Myocyte (in vitro differentiated cells): ENCODE results near the gene CTDSP2. TPM values are rescaled to one million over a fixed set of nuclear protein-coding genes. Genes with fewer than 3 reads are reported as not detected.
A peak's percentile ranks its signal among the peaks of the same experiment; 100 is the strongest.
"Not testable (repeated sequence)": the region's sequence is repeated elsewhere in the genome, so short reads cannot be mapped to it uniquely, and the experiment has no call there.

Experiments
- DNase-seq: peaks from one replicate; pipeline ENCODE4 v3.0.0-alpha.2; 2012; ENCODE audit warnings: low read depth
- total RNA-seq: library from RNA; depleted of rRNA; stranded (reverse); fragments of >200 nt; gene quantifications from 2 replicates; pipeline ENCODE4 v1.2.3, GENCODE V29; 2014

CTDSP2 gene
- total RNA-seq, 1 donor from 2014 or later = 43.4 TPM

- DNase-seq = no peak
Measured at GRCh38 chr12:57853864-57854556, 7.5 kb upstream of the CTDSP2 start.

- peak; percentile 55 for DNase-seq
Measured at GRCh38 chr12:57852620-57853500, 6.3 kb upstream of the CTDSP2 start.

- no peak for DNase-seq
Measured at GRCh38 chr12:57852200-57852599, 5.7 kb upstream of the CTDSP2 start.

GRCh38 chr12:57851552-57851951, 5.0 kb upstream of the CTDSP2 start:
- DNase-seq = no peak

GRCh38 chr12:57850854-57851430, 4.4 kb upstream of the CTDSP2 start:
- no peak for DNase-seq

- DNase-seq = not testable (repeated sequence)
Measured at GRCh38 chr12:57849447-57849846, 2.9 kb upstream of the CTDSP2 start.

DNA sequence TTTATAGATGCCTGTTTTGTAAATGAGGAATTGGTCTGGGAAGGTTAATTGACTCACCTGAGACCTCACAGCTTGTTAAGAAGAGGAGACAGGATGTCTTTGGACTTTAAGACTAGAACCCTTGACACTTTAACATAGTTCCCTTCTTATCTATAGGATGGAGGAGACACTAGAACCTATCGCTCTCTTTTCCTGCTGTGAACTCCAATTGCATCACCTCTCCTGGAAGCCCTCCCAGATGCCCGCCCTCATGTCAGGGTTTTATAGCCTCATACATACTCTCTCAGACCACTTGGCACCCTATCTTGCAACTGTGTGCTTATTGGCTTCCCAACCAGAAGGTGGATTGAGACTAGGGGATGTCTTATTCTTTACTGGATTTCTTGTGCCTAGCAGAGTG, 2.5 kb upstream of the CTDSP2 start:
- DNase-seq = no peak

DNA sequence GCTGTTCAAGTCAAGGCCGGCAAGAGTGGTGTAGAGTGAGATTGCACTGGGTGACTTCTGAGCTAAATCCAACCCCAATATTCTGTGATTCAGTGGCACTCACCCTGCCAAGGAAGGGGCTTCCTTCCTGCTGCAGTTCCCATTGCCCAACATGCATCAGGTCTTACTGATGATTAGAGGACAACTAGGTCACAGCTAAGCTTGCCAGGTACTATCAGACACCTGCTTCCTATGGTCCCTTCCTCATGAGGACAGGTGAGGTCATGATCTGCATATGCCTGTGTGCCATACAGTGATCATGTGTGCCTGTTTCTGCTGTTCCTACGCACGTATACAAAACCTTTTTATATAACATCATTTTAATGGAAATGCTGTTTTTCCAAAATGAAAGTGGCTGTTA, 1.7 kb upstream of the CTDSP2 start:
- no peak for DNase-seq

DNA sequence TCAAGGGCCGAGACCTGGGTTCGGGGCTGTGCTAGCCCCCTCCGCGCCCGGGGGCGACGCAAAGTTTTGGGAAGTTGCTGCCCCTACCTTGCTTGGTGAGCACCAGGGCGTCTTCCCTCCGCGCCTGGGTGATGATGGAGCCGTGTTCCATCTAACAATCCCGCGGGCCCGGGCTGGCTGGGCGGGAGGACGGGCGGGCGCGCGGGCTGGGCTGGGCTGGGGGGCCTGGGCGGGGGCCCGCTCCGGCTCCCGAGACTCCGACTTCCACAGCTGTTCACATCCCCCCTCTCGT, 298 bp downstream of the CTDSP2 start:
- DNase-seq = no peak

DNA sequence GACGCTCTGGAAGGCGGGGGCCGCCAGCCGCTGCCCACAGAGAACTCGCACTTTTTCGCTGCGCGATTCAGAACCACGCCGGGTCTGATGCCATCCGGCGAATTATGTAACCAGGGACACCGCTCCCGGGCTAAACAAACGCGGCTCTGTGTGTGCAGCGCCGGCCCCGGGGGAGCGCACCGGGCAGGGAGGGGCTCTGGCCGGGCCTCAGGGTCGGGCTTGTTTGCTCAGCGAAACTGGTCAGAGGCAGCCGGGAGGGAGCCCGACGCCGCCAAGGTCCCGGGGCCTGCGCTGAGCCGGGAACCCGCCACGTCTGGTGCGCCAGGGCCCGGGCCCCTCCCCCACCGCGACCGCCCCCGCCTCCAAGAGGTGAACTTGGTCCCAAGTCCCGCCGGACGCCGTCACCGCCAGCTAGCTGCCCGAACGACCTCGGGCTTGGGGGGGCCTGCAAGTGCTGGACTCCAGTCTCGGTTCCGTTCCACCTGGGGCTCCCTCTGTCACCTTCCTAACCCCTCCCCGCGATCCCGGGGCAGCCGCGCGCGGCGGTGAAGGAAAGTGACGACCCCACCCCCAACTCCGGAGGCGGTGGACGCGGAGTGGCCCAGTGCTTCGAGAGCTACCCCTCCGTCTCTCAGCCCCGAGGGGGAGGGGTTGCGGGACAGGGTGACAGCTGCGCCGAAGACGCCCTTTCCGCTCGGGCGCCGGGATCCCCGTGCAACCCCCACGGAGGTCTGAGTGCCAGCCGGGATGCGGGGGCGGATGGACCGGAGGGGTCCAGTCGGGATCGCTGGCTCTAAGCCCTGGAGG, 848 bp downstream of the CTDSP2 start:
- peak; percentile 89 for DNase-seq

GRCh38 chr12:57844709-57845477, 1.6 kb downstream of the CTDSP2 start:
- DNase-seq = peak; percentile 84

- DNase-seq = no peak
Measured at GRCh38 chr12:57842342-57843294, 3.9 kb downstream of the CTDSP2 start.

DNA sequence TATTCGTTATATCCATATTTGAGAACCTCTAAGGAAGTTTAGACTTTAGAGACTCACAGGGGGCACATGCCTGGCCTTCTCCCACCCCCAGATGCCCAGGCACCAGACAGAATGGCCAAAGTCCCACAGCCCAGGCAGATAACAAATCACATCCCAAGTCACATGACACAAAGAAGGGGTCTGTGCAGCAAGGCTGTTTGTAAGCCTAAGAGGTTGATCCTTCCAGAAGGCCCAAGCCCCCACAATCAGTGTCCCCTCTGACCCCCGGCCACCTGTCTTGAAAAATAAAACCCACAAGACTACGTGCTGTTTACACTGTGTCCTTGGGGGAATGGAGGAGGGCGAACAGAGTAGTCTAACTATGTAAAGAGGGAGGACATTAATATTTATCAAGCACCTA, 5.1 kb downstream of the CTDSP2 start:
- no peak for DNase-seq

- DNase-seq = no peak
Measured at GRCh38 chr12:57840726-57841125, 5.8 kb downstream of the CTDSP2 start.

- no peak for DNase-seq
Measured at GRCh38 chr12:57839996-57840395, 6.5 kb downstream of the CTDSP2 start.

DNA sequence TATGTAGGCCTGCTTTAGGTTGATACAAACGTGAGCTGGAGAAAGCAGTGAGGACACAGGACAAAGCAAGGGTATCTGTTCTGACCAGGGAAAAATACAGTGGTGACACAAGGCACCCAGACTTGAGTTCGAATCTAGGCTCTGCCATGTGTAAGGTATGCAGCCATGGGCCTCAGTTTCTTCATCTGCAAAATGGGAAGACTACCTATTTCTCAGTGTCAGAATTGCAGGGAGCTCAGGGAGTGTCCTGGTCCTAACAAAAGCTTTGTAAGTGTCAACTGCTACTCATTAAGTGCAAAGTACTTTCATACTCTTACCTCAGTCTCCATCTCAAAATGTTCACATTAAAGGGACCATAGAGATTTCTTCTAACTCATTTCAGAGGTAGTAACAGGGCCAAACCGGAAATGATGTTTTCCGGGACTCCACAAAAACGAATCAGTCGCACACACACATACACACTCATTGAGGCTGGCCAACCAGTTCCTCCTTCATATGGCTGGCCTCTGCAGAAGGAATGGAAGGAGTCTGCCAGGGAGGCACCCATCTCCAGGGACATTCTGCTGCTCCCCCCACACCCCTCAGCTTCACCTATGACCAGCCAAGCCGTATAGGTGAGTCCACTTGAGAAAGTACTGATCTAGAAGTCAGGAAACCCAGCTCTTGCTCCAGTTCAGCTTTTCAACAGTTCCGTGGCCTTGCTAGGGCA, 7.8 kb downstream of the CTDSP2 start:
- no peak for DNase-seq

GRCh38 chr12:57837864-57838562, 8.5 kb downstream of the CTDSP2 start:
- DNase-seq = peak; percentile 54
